Activated CD8-positive, alpha-beta memory T cell treated with anti-CD3 and anti-CD28 coated beads, Interleukin-2, amount 50 U/mL, for 48 hours (primary cell): Measurements from ENCODE around the gene AKT1S1.

ENCODE experiments used
- DNase-seq: peaks from one replicate; pipeline ENCODE4 v3.0.0-alpha.2; 2020

Gene AKT1S1

GRCh38 chr19:49852631-49853126, 24.5 kb downstream of the AKT1S1 start:
- no peak for DNase-seq

GRCh38 chr19:49851456-49852259, 25.5 kb downstream of the AKT1S1 start:
- DNase-seq, result peak; percentile 65

GRCh38 chr19:49850487-49851342, 26.4 kb downstream of the AKT1S1 start, which contains the start of gene PTOV1:
TSS of gene PTOV1 (plus strand) at chr19:49851159.
- DNase-seq, result peak; percentile 97

GRCh38 chr19:49850221-49850486, 27.0 kb downstream of the AKT1S1 start:
- DNase-seq, result no peak

GRCh38 chr19:49849433-49850220, 27.5 kb downstream of the AKT1S1 start:
- DNase-seq, result no peak

- DNase-seq, result no peak
These were observed 28.2 kb downstream of the AKT1S1 start for GRCh38 chr19:49848938-49849337.

GRCh38 chr19:49847731-49848696, 29.1 kb downstream of the AKT1S1 start:
- DNase-seq, result no peak

- DNase-seq, result no peak
These were observed 30.7 kb downstream of the AKT1S1 start for GRCh38 chr19:49846408-49846807.

GRCh38 chr19:49845414-49845813, 31.7 kb downstream of the AKT1S1 start:
- DNase-seq, result no peak

GRCh38 chr19:49844138-49845095, 32.7 kb downstream of the AKT1S1 start:
- no peak for DNase-seq

- DNase-seq, result no peak
These were observed 33.9 kb downstream of the AKT1S1 start for GRCh38 chr19:49843265-49843664.

- DNase-seq, result no peak
These were observed 36.4 kb downstream of the AKT1S1 start for GRCh38 chr19:49840736-49841249.

- no peak for DNase-seq
These were observed 36.8 kb downstream of the AKT1S1 start for GRCh38 chr19:49840321-49840720.

- no peak for DNase-seq
These were observed 37.4 kb downstream of the AKT1S1 start for GRCh38 chr19:49839713-49840112.

GRCh38 chr19:49838885-49839588, 38.1 kb downstream of the AKT1S1 start:
- DNase-seq, result no peak

- DNase-seq, result no peak
These were observed 39.7 kb downstream of the AKT1S1 start for GRCh38 chr19:49837425-49837824.

- no peak for DNase-seq
These were observed 40.2 kb downstream of the AKT1S1 start for GRCh38 chr19:49837009-49837310.

- no peak for DNase-seq
These were observed 40.8 kb downstream of the AKT1S1 start for GRCh38 chr19:49836176-49837008.

GRCh38 chr19:49835562-49835961, 41.6 kb downstream of the AKT1S1 start:
- DNase-seq, result no peak
